Progenitor cell of endocrine pancreas (in vitro differentiated cells): ENCODE data around the gene FTO. TPM values are rescaled to one million over a fixed set of nuclear protein-coding genes. Genes with fewer than 3 reads are reported as not detected.

Experiments used
- DNase-seq: peaks from one replicate; pipeline ENCODE4 v3.0.0; 2021; ENCODE audit warnings: low spot score; ENCODE audit not compliant: unreplicated experiment
- H3K27ac Mint-ChIP-seq: 2 replicates; pipeline ENCODE4 v1.8.0; 2021; ENCODE audit warnings: mild to moderate bottlenecking, moderate library complexity, mixed read lengths
- H3K27me3 Mint-ChIP-seq: 2 replicates; pipeline ENCODE4 v1.8.0; 2021; ENCODE audit warnings: mixed read lengths
- H3K36me3 Mint-ChIP-seq: 2 replicates; pipeline ENCODE4 v1.8.0; 2022; ENCODE audit warnings: mixed read lengths; ENCODE audit not compliant: insufficient read depth
- H3K4me1 Mint-ChIP-seq: 2 replicates; pipeline ENCODE4 v1.8.0; 2021; ENCODE audit warnings: low read depth, mixed read lengths
- H3K4me3 Mint-ChIP-seq: 2 replicates; pipeline ENCODE4 v1.8.0; 2021; ENCODE audit warnings: low read depth, mild to moderate bottlenecking, moderate library complexity, mixed read lengths
- H3K9me3 Mint-ChIP-seq: 2 replicates; pipeline ENCODE4 v1.8.0; 2021; ENCODE audit warnings: low read depth, mixed read lengths
- CTCF ChIP-seq: fragments of 200-600 bp; sonication (generic); IDR thresholded peaks from one replicate; pipeline ENCODE4 v1.5.0; 2021; ENCODE audit warnings: antibody characterized with exemption, mild to moderate bottlenecking; ENCODE audit not compliant: unreplicated experiment
- total RNA-seq: library from RNA; stranded (reverse); gene quantifications from 2 replicates; pipeline ENCODE4 v1.2.1, GENCODE V29; 2021

FTO gene
- total RNA-seq, 1 donor from 2014 or later: 78.7 TPM

GRCh38 chr16:53814801-53815200 is 110.8 kb downstream of the FTO start:
- Mint-ChIP-seq H3K36me3 (peaks cover 19% of the 10 kb centered on the region), H3K27me3 (peaks cover 14% of the 10 kb centered on the region), H3K27ac (no peak overlapping the region), H3K4me1 (peaks cover 4% of the 10 kb centered on the region), H3K4me3 (no peak overlapping the region), H3K9me3 (no peaks in the 10 kb centered on the region)
- DNase-seq: no peak
- no peak for TF ChIP-seq CTCF

- H3K27me3 Mint-ChIP-seq: peaks cover 14% of the 10 kb centered on the region
- H3K4me3 Mint-ChIP-seq: no peak overlapping the region
- H3K36me3 Mint-ChIP-seq: peaks cover 16% of the 10 kb centered on the region
- no peak for DNase-seq
- TF ChIP-seq CTCF: no peak
- no peak overlapping the region for H3K27ac Mint-ChIP-seq
- no peaks in the 10 kb centered on the region for H3K9me3 Mint-ChIP-seq
- H3K4me1 Mint-ChIP-seq: peaks cover 3% of the 10 kb centered on the region
These were observed 112.4 kb downstream of the FTO start for GRCh38 chr16:53816211-53816836.

GRCh38 chr16:53817117-53817755 is 113.3 kb downstream of the FTO start:
- Mint-ChIP-seq H3K36me3 (peaks cover 12% of the 10 kb centered on the region), H3K4me3 (no peak overlapping the region), H3K27me3 (peaks cover 10% of the 10 kb centered on the region), H3K4me1 (peaks cover 4% of the 10 kb centered on the region), H3K9me3 (no peaks in the 10 kb centered on the region), H3K27ac (no peak overlapping the region)
- no peak for TF ChIP-seq CTCF
- no peak for DNase-seq

GRCh38 chr16:53817812-53818550 is 114.0 kb downstream of the FTO start:
- peaks cover 12% of the 10 kb centered on the region for H3K36me3 Mint-ChIP-seq
- H3K27me3 Mint-ChIP-seq: peaks cover 10% of the 10 kb centered on the region
- no peaks in the 10 kb centered on the region for H3K9me3 Mint-ChIP-seq
- H3K4me1 Mint-ChIP-seq: peaks cover 2% of the 10 kb centered on the region
- no peak overlapping the region for H3K4me3 Mint-ChIP-seq
- no peak overlapping the region for H3K27ac Mint-ChIP-seq
- no peak for TF ChIP-seq CTCF
- no peak for DNase-seq

- no peak for DNase-seq
- Mint-ChIP-seq H3K27ac (no peak overlapping the region), H3K27me3 (no peaks in the 10 kb centered on the region), H3K9me3 (no peaks in the 10 kb centered on the region), H3K4me3 (no peak overlapping the region), H3K36me3 (no peaks in the 10 kb centered on the region), H3K4me1 (peaks cover 2% of the 10 kb centered on the region)
- no peak for TF ChIP-seq CTCF
These were observed 117.5 kb downstream of the FTO start for GRCh38 chr16:53821487-53821886.
